Left colon (tissue), 2 donors: Measurements from ENCODE around the gene NOX5. TPM values are rescaled to one million over a fixed set of nuclear protein-coding genes. Genes with fewer than 3 reads are reported as not detected.

ENCODE experiments used
- ATAC-seq: fragments of 200-7000 bp; cut with Tn5 transposase; one replicate; pipeline ENCODE4 v1.9.1; 2020; ENCODE audit warnings: mild to moderate bottlenecking, moderate library complexity
- DNase-seq, 2 donors: peaks; one replicate each; pipeline ENCODE4 v3.0.0-alpha.2; 2020
- intact Hi-C, 2 donors: fragments of 100-400 bp; cut with DNase I in 1 of 2; cut with micrococcal nuclease in 1 of 2; formaldehyde crosslinking; loops; one replicate each; pipeline versions ENCODE4 v1.11.2 to v1.14.0; 2022; cut with DNase I, micrococcal nuclease
- total RNA-seq, 2 donors: library from RNA; stranded (reverse); fragmentation: NEBNext Ultra II Directional; extraction: Animal tissue kit (Norgen Biotek cat#: 25700); gene quantifications; one replicate each; pipeline ENCODE4 v1.2.1, GENCODE V29; 2021
- donor health status: DM: no; HTN: no; CAD: no.
- donor health status: DM: yes; HTN: yes; CAD: no.

NOX5 gene
- total RNA-seq, 2 donors from 2014 or later = 0.11 to 0.12 TPM

DNA sequence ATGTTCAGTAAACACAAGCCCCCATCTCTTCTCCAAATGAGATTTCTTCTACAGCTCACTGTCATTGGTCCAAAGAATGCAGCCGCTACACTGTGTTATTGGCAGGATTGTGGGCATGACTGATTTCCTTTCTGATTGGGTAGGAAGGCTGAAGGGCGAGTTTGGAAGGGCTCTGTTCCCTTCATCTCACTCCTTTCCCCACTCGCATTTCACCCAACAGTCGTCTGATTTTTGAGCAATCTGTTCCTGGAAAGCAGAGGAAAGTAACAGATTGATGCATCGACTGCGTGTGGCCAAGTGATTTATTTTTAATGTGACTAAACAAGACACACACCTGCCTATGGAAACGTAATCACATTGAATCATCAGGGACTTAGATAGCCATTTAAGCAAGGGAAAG is 55.5 kb downstream of the NOX5 start:
- ATAC-seq (no peak), DNase-seq (no peak)
- intact Hi-C loops = no loop called here

DNA sequence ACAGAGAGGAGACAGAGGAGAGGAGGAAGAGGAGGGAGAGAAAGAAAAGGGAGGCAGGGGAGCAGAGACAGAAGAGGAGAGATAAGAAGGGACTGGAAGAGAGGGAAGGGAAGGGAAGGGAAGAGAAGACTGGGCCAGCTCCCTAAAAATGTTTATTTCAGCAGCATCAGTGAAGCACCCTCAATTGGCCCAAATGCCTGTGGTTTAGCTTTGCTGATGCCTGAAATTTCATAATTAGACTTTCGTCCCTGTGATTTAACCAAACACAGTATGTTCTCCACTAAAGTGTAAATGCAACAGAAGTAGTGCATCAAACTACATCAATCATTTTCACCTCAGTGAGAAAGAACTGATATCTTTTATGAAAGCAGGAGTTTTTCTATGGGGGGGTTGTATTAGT is 55.9 kb downstream of the NOX5 start:
- DNase-seq = no peak
- intact Hi-C loops = no loop called here
- no peak for ATAC-seq

DNA sequence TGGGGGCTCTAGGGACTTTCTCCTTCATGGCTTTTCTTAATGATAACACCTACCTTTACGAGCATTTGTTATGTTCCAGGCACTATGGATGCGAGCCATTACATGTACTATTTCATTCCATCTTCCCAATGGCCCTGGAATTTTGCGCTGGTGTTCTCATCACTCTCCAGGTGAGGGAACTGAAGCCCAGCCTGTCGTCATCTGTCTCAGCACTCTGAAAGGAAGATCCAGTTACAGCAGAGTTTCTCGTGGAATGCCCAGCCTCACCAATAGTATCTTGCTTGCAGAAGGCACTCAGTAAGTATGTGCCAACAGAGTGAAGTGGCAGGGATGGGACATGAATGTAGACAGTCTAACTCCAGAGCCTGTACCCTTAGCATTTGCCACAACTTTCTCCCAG is 56.8 kb downstream of the NOX5 start:
- intact Hi-C loops = no loop called here
- no peak for ATAC-seq
- no peak for DNase-seq

GRCh38 chr15:69072906-69073305 is 58.4 kb downstream of the NOX5 start:
- DNase-seq (no peak), ATAC-seq (no peak)
- intact Hi-C loops = no loop called here

DNA sequence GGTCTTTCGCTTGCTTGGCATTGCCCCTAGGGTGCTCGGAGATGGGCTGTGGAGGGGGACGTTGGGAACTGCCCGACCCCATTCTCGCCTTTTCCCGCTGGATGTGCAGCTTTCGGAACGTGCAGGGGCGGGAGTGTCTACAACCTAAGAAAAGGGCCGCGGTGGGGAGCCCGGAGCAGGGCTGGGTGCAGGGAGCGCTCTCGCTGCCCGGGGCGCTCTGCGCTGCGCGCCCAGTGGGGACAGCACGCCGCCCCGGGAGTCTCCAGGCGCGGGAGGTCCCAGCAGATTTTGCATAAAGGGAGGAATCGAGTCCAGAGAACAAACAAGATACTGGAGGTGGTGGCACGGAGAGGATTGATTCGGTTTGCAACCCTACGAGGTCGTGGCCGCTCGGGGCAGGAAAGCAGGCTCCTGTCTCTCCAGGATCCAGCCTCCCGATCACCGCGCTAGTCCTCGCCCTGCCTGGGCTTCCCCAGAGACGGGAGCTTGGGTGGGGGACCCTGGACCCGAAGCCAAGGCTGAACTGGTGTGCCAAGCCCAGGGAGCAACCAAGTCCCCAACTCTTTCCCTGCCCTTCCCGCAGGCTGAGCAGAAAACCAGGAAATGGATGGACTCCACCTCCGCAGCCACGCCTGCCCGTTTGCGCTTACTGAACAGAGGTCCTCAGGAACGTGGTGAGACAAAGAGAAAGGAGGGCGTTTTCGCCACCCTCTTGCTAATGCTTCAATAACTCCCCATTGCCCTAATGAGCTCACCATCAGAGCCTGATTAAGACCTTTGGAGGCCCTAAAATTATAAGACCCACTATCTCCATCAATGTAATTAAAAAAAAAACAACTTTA is 59.7 kb downstream of the NOX5 start:
- ATAC-seq (peak; percentile 96), DNase-seq (peak; percentile 82 to 84)
- intact Hi-C loops = no loop called here

- intact Hi-C loops = no loop called here
- DNase-seq (peak in 1 of 2 donors; percentile 22), ATAC-seq (peak; percentile 72)
Observed at GRCh38 chr15:69074843-69075224, 60.3 kb downstream of the NOX5 start.

GRCh38 chr15:69075440-69075839 is 60.9 kb downstream of the NOX5 start:
- intact Hi-C loops = no loop called here
- DNase-seq (no peak), ATAC-seq (no peak)

- no peak for ATAC-seq
- DNase-seq = no peak
- intact Hi-C loops = no loop called here
Observed at GRCh38 chr15:69076756-69077155, 62.3 kb downstream of the NOX5 start.

GRCh38 chr15:69078638-69079037 is 64.1 kb downstream of the NOX5 start:
- intact Hi-C loops = no loop called here
- no peak for DNase-seq
- no peak for ATAC-seq

DNA sequence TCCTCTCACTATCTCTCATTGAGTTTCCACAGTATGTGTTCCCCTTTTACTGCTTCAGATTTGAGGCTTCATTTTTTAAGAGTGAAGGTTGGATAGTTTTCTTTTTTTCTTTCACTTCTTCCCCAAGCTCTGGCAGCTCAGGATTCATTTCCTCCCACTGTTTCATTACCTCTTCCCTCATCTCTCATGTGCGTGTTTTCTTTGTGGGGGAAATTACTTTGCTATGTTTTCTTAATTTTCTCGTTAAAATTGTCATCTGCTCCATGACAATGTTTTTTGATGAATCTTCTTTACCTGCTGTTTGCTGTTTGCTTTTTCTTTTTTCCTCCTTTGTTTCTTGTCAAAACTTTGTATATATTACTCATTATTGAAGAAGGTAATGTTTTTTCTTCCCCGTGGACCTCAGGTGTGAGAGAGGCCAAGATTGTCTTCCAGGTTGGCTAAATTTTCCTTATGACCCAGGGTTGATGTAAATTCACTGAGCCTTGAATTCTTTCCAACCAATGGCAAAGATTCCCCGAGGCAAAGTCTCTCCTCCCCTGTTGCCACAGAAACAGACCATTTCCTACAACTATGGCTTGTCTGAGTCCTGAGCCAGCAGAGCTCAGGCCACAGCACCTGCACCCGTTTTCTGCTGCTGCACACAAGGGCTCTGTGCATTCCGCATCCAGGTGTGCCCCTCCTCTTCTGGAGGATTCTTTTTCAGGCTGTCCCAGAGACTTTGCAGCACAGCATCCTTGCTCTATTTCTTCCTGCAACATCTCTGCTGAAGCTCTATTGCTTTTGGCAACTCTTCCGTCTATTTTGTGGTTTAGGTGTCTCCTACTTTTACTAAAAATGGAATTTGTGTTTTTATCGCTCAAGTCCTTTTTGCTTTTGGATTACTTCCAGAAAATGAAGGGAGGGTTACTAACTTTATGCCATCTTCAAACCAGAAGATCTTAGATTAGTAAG is 66.1 kb downstream of the NOX5 start:
- intact Hi-C loops = no loop called here
- peak; percentile 86 for ATAC-seq
- DNase-seq = no peak

- DNase-seq (no peak), ATAC-seq (no peak)
- intact Hi-C loops = no loop called here
Observed at GRCh38 chr15:69081310-69082004, 67.0 kb downstream of the NOX5 start.

DNA sequence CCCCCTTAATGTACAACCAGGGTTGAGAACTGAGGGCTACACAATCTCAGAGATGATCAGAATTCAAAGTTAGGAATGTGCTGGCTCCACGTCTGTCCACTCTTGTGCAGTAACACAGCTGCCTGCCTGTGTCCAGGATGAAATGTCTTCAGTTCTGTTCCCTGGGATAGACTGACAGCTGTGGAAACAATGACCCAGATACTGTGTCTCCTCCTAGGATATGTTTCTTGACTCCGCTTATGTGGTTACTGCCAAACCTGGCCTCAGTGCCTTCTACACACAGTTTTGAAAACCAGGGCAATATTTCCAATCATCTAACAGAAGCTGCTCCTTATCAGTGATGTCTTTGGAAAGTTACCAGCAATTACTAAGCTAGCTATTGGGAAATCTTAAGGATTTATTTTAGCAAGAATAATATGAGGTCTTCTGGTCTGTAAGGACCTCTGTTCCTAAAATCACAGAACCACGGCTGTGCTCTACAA is 67.6 kb downstream of the NOX5 start:
- intact Hi-C loops = no loop called here

DNA sequence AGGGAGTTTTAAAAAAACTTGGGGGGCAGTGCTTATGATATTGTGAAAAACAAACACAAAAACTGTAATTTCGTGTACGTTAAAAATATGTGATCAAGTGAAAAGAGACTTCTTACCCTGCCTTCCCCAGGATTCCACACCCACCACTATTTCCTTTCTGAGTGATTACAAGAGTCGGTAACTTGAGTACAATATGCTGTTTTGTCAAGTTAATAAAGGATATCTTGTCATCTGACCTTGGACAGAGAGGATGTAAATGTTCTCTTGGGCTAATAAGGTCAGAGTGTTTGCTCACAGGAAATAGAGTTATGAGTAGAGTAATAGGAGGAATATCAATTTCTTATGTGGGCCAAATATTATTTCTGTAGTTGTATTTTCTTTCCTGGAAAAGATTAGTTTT is 68.1 kb downstream of the NOX5 start:
- ATAC-seq (no peak), DNase-seq (no peak)
- intact Hi-C loops = no loop called here

More for the DNA sequence above, 67.6 kb downstream of the NOX5 start:
- ATAC-seq (no peak), DNase-seq (no peak)

- ATAC-seq = no peak
- DNase-seq = no peak
- intact Hi-C loops = no loop called here
Observed at GRCh38 chr15:69084404-69085030, 70.0 kb downstream of the NOX5 start.

DNA sequence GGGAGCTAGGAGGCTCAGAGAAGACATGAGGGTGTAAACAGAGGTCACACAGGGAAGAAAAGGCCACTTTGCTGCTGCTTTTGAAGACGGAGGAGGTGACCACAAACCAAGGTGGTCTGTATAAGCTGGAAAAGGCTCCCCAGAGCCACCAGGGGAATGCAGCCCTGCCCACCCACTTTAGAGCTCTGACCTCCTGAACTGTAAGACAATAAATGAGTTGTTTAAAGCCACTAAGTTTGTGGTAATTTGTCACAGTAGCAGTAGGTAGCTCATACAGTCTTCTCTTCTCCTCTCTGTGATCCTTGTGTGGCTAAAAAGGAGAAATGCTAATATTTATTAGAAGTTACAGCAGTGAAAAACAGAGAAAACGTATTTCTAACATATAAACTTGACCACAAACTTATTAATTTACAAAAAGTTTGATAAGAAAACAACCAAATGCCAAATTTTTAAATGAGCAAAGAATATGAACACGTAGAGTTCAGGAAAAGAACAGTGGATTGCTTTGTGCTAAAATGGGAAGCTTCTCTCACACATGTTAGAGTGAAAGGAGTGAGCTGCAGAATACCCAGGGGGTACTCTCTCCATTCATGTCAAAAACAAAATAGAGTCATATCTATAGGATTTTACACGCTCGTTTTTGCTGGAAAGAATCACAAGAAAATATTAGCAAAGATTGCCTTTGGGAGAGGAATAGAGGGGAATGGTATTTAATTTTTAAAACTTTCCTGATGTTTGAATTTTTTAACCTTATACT is 71.0 kb downstream of the NOX5 start:
- ATAC-seq (no peak), DNase-seq (no peak)
- intact Hi-C loops = no loop called here

DNA sequence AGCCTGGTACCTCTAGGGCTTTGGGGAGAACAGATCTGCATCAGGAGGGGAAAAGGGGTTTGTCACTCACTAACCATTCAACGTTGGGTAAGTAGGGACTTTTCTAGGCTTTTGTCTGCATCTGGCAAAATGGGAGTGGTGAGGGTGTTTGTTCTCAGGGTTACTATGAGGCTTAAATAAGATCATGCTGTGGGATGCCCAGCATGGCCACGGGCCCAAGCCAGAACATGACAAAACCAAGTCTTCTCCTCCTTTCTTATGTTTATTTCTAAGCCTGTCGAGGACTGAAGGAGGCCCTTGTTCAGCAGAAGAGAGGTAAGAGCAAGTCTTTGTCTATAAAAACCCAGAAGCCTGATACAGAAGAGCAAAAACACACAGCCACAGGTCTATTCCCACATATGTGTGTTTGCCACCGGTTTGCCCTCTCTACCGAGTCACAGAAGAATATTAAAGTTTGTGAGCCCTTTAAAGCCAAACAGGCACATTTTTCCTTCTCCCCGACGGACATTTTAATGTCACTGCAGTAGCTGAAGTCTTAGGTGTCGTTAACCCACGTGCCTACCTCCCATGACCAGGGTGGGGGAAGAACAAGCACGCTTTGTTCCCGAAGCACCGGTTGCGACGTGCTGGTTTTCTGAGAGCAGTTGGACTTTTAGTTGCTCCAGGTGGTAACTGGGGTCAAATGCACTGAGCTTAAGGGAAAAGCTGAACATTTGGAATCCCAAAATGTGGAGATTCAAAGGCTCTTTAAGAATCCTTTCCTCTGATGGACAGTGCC is 72.1 kb downstream of the NOX5 start:
- ATAC-seq (no peak), DNase-seq (no peak)
- intact Hi-C loops = no loop called here

DNA sequence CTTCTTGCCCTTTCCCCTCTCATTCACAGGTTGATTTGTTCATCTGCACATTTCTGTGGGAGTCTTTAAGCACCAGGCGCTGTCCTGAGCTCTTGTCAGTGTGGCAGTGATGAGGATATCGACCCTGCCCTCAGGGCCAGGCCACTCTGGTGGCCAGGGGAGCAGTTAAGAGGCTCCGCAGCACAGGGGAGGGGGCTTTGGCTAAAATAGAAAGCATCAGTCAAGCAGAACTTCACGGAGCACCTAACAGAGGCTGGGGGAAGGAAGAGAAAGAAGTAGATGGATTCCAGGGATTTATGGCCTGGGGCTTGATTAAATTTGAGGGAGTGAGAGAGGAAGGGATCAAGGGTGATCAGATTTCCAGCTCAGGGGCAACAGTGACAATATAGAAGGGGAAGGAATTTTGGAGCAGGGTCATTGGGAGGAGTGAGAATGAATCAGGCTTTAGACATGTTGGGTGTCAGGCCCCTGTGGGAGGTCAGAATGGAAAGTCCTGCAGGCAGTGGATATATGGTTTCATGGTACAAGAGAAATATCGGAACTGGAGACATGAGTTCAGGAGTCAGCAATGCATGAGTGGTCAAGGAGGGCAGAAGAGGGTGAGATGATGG is 73.0 kb downstream of the NOX5 start:
- intact Hi-C loops = no loop called here
- no peak for ATAC-seq
- DNase-seq = no peak
